Pancreas (tissue), 10 donors: ENCODE measurements around the gene C16orf78. TPM values are rescaled to one million over a fixed set of nuclear protein-coding genes. Genes with fewer than 3 reads are reported as not detected.

Source experiments
- ATAC-seq, 4 donors: fragments of 200-7000 bp; cut with Tn5 transposase; one replicate each; pipeline versions ENCODE4 v1.8.0 to v1.9.1; 2020; ENCODE audit warnings: mild to moderate bottlenecking in 4 of 4, moderate library complexity in 4 of 4
- DNase-seq, 6 donors: peaks; one replicate each; pipeline ENCODE4 v3.0.0-alpha.2; 2020
- FAIRE-seq: peaks from 2 replicates; lab custom pipeline; 2012; peaks lifted over from hg19 to GRCh38; lab: Jason Lieb, UNC
- H3K27ac ChIP-seq, 4 donors: fragments of 200-600 bp; sonication (generic); 1 replicate in 3 of 4; 2 replicates in 1 of 4; pipeline versions ENCODE4 v1.5.0 to v1.8.0; 2020
- H3K27me3 ChIP-seq, 4 donors: fragments of 200-600 bp; one replicate each; pipeline ENCODE4 v1.8.0; 2021
- H3K36me3 ChIP-seq, 3 donors: fragments of 200-600 bp; sonication (generic) in 1 of 3; one replicate each; pipeline versions ENCODE4 v1.5.0 to v1.8.0; 2020 to 2021
- H3K4me1 ChIP-seq, 3 donors: fragments of 200-600 bp; one replicate each; pipeline ENCODE4 v1.8.0; 2021
- H3K4me3 ChIP-seq, 4 donors: fragments of 200-600 bp; sonication (generic) in 2 of 4; one replicate each; pipeline versions ENCODE4 v1.5.0 to v1.8.0; 2020 to 2021
- H3K9me3 ChIP-seq, 4 donors: fragments of 200-600 bp; one replicate each; pipeline ENCODE4 v1.8.0; 2021
- WGBS, 2 donors: extraction: QIAGEN DNeasy Blood & Tissue Kit; methylation state at CpG; one replicate each; pipeline ENCODE4 v1.1.7; 2013; 5-methylcytosine and 5-hydroxymethylcytosine counted together
- intact Hi-C, 3 donors: fragments of 100-400 bp; cut with DNase I; formaldehyde crosslinking; loops; one replicate each; pipeline versions ENCODE4 v1.11.1 to v1.14.2; 2022
- polyA plus RNA-seq, 2 donors: library from polyadenylated mRNA; stranded (reverse); fragments of 200-250 nt; gene quantifications; one replicate each; pipeline ENCODE4 v1.2.3, GENCODE V29; 2013
- total RNA-seq, 6 donors: library from RNA; stranded (reverse); fragmentation: NEBNext Ultra II Directional in 4 of 6; extraction: Animal tissue kit (Norgen Biotek cat#: 25700) in 4 of 6; gene quantifications; one replicate each; pipeline versions ENCODE4 v1.2.1 to v1.2.4, GENCODE V29; 2021 to 2023
- TF ChIP-seq, protein P1 (sequence below), 4 donors: fragments of 200-600 bp; sonication (generic) in 3 of 4; IDR thresholded peaks; one replicate each; pipeline versions ENCODE4 v1.5.0 to v1.8.0; 2021; ENCODE audit warnings: antibody characterized with exemption in 4 of 4
- donor health status: healthy with polysubstance abuse.
- donor health status: DM: no; HTN: no; CAD: no; lungs with moderate emphysema.
- donor health status: DM: no; HTN: no; CAD: no.
- donor health status: control.
- donor health status: control.
- donor health status: Bipolar disorder and iron deficiency.
- donor health status: DM: yes; HTN: yes; CAD: no.
- donor health status: DM: no; HTN: no; CAD: no.
- donor health status: DM: no; HTN: no; CAD: no.
- donor health status: DM: yes; HTN: yes; CAD: no.

C16orf78 gene
- total and polyA plus RNA-seq, 8 donors = not detected

DNA sequence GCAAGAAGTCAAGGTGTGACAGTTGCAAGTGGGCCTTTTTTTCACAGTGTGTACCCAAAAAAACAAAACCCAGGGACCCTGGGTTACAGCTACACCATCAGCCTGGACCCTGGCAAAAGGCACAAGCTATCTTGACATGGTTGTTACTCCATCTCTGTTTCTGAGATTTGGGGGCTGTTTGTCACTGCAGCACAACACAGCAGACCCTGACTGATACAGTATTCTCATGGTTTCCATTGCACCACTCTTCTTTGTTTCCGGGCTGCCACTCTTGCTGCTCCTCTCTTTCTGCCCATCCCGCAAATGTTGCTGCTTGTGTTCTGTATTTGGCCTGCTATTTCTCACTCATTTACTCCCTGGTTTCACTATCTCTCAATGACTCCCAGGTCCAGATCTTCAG lies 55.2 kb downstream of the C16orf78 start:
- H3K9me3 ChIP-seq = no peaks in the 10 kb centered on the region
- no peaks in the 10 kb centered on the region for H3K27me3 ChIP-seq
- H3K4me1 ChIP-seq = no peaks in the 10 kb centered on the region
- intact Hi-C loops = no loop called here
- H3K4me3 ChIP-seq = no peak overlapping the region
- 94 to 95% methylated on average over 2 of the region's 2 CpGs for WGBS, 2 donors
- no peak overlapping the region for H3K27ac ChIP-seq
- DNase-seq (no peak), FAIRE-seq (no peak), ATAC-seq (no peak)
- no peaks in the 10 kb centered on the region for H3K36me3 ChIP-seq
- TF ChIP-seq, protein P1, sequence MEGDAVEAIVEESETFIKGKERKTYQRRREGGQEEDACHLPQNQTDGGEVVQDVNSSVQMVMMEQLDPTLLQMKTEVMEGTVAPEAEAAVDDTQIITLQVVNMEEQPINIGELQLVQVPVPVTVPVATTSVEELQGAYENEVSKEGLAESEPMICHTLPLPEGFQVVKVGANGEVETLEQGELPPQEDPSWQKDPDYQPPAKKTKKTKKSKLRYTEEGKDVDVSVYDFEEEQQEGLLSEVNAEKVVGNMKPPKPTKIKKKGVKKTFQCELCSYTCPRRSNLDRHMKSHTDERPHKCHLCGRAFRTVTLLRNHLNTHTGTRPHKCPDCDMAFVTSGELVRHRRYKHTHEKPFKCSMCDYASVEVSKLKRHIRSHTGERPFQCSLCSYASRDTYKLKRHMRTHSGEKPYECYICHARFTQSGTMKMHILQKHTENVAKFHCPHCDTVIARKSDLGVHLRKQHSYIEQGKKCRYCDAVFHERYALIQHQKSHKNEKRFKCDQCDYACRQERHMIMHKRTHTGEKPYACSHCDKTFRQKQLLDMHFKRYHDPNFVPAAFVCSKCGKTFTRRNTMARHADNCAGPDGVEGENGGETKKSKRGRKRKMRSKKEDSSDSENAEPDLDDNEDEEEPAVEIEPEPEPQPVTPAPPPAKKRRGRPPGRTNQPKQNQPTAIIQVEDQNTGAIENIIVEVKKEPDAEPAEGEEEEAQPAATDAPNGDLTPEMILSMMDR (IDR thresholded peaks at IDR 0.05) = no peak

DNA sequence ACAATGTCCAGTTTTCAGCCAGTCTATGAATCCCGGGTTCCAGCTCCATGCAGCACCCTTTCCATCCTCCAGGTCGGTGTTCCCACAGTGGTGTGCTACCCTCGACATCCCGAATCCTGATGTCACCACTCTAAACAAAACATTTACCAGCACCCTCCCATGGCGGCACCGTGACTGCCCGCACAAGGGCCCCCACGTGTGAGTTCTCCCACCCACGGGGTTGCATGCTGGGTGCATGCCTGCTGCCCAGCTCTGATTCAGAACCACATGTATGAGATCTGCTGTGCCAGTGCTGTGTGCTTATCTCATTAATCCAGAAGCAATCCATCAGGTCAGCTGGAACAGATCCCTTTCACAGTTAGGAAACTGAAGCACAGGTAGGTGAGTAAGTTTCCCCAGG lies 57.4 kb downstream of the C16orf78 start:
- intact Hi-C loops = no loop called here
- no peaks in the 10 kb centered on the region for H3K27me3 ChIP-seq
- WGBS, 2 donors = 70 to 74% methylated on average over 9 of the region's 9 CpGs
- FAIRE-seq (no peak), ATAC-seq (no peak), DNase-seq (no peak)
- TF ChIP-seq, protein P1 (IDR thresholded peaks at IDR 0.05) = no peak
- H3K4me3 ChIP-seq = no peak overlapping the region
- no peaks in the 10 kb centered on the region for H3K4me1 ChIP-seq
- no peaks in the 10 kb centered on the region for H3K36me3 ChIP-seq
- no peak overlapping the region for H3K27ac ChIP-seq
- H3K9me3 ChIP-seq = no peaks in the 10 kb centered on the region

DNA sequence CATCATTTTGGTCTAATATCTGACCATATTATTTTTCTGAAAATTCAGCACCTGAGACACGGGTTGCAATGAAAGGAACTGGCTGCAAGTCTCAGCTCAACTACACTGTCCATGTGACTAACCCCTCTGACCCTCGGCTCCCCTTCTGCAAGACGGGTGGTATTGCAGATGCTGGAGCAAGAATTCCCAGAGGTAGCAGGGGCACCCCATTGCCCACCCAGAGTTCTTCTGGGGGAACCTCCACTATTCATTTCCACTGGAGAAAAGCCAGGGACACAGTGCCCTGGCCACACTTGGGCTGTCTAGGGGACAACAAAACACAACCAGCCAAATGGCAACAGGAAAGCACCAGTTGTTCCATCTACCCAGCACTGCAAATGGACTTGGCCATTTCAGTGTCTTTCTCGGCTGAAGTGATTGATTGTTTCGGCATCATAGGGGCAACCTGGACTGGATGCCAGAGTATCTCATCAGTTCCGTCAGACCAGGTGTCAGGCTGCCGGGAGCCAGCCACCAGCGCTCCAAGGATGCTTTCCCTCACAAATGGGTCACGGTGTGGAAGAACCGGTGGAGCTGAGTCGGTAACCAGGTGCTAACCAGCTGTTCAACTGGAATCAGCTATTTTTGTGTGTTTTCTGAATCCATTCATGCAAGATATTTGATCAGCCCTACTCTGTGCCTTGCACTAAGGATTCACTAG lies 58.1 kb downstream of the C16orf78 start:
- WGBS, 2 donors = 68 to 74% methylated on average over 11 of the region's 11 CpGs
- FAIRE-seq = no peak

DNA sequence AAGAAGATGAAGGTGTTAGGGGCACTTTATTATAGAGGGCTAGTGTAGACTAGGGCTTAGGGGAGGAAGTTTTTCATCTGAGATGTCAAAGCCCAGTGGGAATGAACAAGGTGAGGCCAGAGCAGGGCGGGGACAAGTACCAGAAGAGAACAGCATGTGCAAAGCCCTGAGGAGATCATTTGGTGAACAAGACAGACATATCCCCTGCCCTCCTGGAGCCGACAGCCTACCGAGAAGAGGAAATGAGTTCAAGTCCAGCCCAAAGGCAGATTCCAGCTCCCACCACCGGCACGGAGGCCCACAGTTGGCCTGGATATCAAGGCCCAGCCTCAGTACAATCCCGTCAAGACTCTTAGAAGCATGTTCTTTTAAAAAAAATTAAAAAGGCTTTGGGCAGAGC lies 61.1 kb downstream of the C16orf78 start:
- no peak for ATAC-seq
- Histone ChIP-seq H3K27me3 (no peaks in the 10 kb centered on the region), H3K4me3 (no peak overlapping the region), H3K4me1 (no peaks in the 10 kb centered on the region), H3K27ac (no peak overlapping the region), H3K36me3 (no peaks in the 10 kb centered on the region), H3K9me3 (no peaks in the 10 kb centered on the region)
- TF ChIP-seq, protein P1 (IDR thresholded peaks at IDR 0.05) = no peak
- intact Hi-C loops = no loop called here
- 92 to 97% methylated on average over 6 of the region's 6 CpGs for WGBS, 2 donors
- no peak for DNase-seq
- FAIRE-seq = no peak

More for the DNA sequence above, 58.1 kb downstream of the C16orf78 start:
- no peaks in the 10 kb centered on the region for H3K36me3 ChIP-seq
- no peak for ATAC-seq
- intact Hi-C loops = no loop called here
- H3K27me3 ChIP-seq = no peaks in the 10 kb centered on the region
- H3K27ac ChIP-seq = no peak overlapping the region
- TF ChIP-seq, protein P1 (IDR thresholded peaks at IDR 0.05) = no peak
- no peak overlapping the region for H3K4me3 ChIP-seq
- H3K4me1 ChIP-seq = no peaks in the 10 kb centered on the region
- no peak for DNase-seq
- H3K9me3 ChIP-seq = no peaks in the 10 kb centered on the region

DNA sequence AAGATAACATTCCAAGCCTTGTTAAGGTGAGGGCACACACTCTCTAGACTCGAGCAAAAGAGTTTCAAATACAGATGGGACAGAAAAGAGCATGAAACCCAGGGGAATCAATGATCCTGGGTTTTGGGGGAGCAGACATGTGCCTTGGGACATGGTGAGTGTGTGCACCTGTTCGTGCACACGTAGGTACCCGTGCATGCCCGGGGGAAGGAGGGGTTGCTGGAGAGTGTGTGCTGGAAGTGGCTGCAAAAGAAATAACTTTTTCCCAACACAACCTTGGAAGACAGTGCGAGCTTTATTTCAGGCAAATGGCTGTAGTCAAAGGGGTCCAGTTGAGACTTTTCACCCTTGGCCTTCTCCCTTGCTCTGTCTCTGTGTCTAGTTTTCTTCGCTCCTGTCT lies 62.6 kb downstream of the C16orf78 start:
- Histone ChIP-seq H3K9me3 (no peaks in the 10 kb centered on the region), H3K27ac (no peak overlapping the region), H3K27me3 (no peaks in the 10 kb centered on the region), H3K4me3 (no peak overlapping the region), H3K36me3 (no peaks in the 10 kb centered on the region), H3K4me1 (no peaks in the 10 kb centered on the region)
- DNase-seq (no peak), FAIRE-seq (no peak), ATAC-seq (no peak)
- WGBS, 2 donors = 43 to 58% methylated on average over 7 of the region's 7 CpGs
- TF ChIP-seq, protein P1 (IDR thresholded peaks at IDR 0.05) = no peak
- intact Hi-C loops = no loop called here
